Esophagus muscularis mucosa (tissue), 4 donors: ENCODE data around the gene HDAC4. TPM values are rescaled to one million over a fixed set of nuclear protein-coding genes. Genes with fewer than 3 reads are reported as not detected.

Source experiments
- DNase-seq: peaks from one replicate; pipeline ENCODE4 v3.0.0-alpha.2; 2017; ENCODE audit errors: extremely low spot score
- H3K27ac ChIP-seq, 4 donors: fragments of 200-600 bp; sonication (generic); replicated peaks in 1 of 4; 1 replicate in 3 of 4; 2 replicates in 1 of 4; pipeline ENCODE4 v1.5.1; 2016 to 2019; ENCODE audit warnings: mild to moderate bottlenecking in 1 of 4
- H3K27me3 ChIP-seq, 4 donors: fragments of 200-600 bp; sonication (generic); one replicate each; pipeline versions ENCODE4 v1.5.1 to v1.6.0; 2016 to 2019
- H3K36me3 ChIP-seq, 4 donors: fragments of 200-600 bp; sonication (generic); one replicate each; pipeline ENCODE4 v1.5.1; 2016 to 2019
- H3K4me1 ChIP-seq, 4 donors: fragments of 200-600 bp; sonication (generic); one replicate each; pipeline ENCODE4 v1.5.1; 2016 to 2019
- H3K4me3 ChIP-seq, 4 donors: fragments of 200-600 bp; sonication (generic); 1 replicate in 2 of 4; 2 replicates in 2 of 4; pipeline ENCODE4 v1.5.1; 2016 to 2019; ENCODE audit warnings: mild to moderate bottlenecking in 4 of 4, moderate library complexity in 1 of 4
- H3K9me3 ChIP-seq, 4 donors: fragments of 200-600 bp; sonication (generic); 1 replicate in 3 of 4; 2 replicates in 1 of 4; pipeline ENCODE4 v1.5.1; 2016 to 2019
- EP300 ChIP-seq: sonication (generic); formaldehyde crosslinking; IDR thresholded peaks from one replicate; pipeline ENCODE4 v1.6.1; 2017; ENCODE audit warnings: antibody characterized with exemption
- POLR2A ChIP-seq: fragments of 450-650 bp; IDR thresholded peaks from one replicate; pipeline ENCODE4 v1.6.1; 2017; ENCODE audit warnings: antibody characterized with exemption, moderate library complexity, mild to moderate bottlenecking, low read depth
- POLR2AphosphoS5 ChIP-seq, 2 donors: sonication (generic); formaldehyde crosslinking; IDR thresholded peaks; one replicate each; pipeline ENCODE4 v1.6.1; 2017; ENCODE audit warnings: antibody characterized with exemption in 2 of 2
- WGBS: methylation state at CpG from one replicate; pipeline ENCODE4 v1.1.5; 2018; 5-methylcytosine and 5-hydroxymethylcytosine counted together
- intact Hi-C: fragments of 100-400 bp; cut with DNase I; formaldehyde crosslinking; loops from one replicate; pipeline ENCODE4 v1.15.1; 2023
- total RNA-seq, 4 donors: library from RNA; depleted of rRNA; stranded (reverse); fragments of >200 nt; gene quantifications; one replicate each; pipeline versions ENCODE4 v1.1.0 to v1.2.1, GENCODE V29; 2016
- TF ChIP-seq, protein P1 (sequence below), 3 experiments: fragments of 200-600 bp in 2 of 3; fragments of 450-650 bp in 1 of 3; sonication (generic) in 2 of 3; IDR thresholded peaks; one replicate each; pipeline ENCODE4 v1.5.1; 2017 to 2019; ENCODE audit warnings: antibody characterized with exemption in 3 of 3, mild to moderate bottlenecking in 2 of 3, moderate library complexity in 1 of 3

HDAC4 gene
- total RNA-seq, 4 donors from 2014 or later = 59.4 to 119 (median 76.1) TPM

DNA sequence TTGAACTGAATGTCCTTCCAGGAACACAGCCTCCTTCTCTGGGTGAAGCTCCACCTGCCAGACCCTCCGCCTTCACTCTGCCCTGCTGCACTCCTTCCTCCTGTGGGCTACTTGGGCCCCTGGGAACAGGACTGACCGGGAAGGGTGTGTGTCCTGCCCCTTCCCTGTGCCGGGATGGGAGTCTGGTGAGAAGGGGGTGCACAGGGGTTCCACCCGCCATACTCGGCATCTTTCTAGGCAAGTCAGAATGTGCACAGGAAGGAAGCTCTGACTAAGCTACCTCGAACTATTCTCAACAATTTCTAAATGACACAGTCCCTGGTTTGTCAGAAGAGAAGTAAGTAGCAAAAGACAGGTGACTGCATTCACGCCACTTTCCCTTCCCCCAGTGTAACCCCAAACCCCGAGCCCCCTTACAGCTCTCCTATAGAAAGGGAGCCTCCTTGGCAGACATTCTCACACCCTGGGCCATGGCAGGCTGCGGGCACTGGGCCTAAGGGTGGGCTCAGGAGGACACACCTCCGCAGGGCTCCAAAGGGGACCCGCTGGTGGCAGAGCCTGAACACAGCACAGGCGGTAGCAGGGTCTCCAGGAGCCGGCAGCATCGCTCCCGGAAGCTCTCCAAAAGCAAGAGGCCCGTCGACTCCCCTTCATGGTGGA, 184.1 kb downstream of the HDAC4 start:
- TF ChIP-seq, protein P1, sequence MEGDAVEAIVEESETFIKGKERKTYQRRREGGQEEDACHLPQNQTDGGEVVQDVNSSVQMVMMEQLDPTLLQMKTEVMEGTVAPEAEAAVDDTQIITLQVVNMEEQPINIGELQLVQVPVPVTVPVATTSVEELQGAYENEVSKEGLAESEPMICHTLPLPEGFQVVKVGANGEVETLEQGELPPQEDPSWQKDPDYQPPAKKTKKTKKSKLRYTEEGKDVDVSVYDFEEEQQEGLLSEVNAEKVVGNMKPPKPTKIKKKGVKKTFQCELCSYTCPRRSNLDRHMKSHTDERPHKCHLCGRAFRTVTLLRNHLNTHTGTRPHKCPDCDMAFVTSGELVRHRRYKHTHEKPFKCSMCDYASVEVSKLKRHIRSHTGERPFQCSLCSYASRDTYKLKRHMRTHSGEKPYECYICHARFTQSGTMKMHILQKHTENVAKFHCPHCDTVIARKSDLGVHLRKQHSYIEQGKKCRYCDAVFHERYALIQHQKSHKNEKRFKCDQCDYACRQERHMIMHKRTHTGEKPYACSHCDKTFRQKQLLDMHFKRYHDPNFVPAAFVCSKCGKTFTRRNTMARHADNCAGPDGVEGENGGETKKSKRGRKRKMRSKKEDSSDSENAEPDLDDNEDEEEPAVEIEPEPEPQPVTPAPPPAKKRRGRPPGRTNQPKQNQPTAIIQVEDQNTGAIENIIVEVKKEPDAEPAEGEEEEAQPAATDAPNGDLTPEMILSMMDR (IDR thresholded peaks at IDR 0.05) = no peak
- no peak for TF ChIP-seq POLR2A
- TF ChIP-seq POLR2AphosphoS5 (IDR thresholded peaks at IDR 0.05) = no peak
- TF ChIP-seq EP300 = no peak
- Histone ChIP-seq H3K9me3 (no peaks in the 10 kb centered on the region), H3K4me1 (peaks cover 45 to 84% (median 84%) of the 10 kb centered on the region in 4 donors), H3K27ac (peak overlapping the region; percentile 67 to 78 (median 70)), H3K4me3 (no peak overlapping the region), H3K36me3 (no peaks in the 10 kb centered on the region), H3K27me3 (no peaks in the 10 kb centered on the region)
- DNase-seq = no peak
- intact Hi-C loops = no loop called here
- 76% methylated on average over 12 of the region's 17 CpGs for WGBS

DNA sequence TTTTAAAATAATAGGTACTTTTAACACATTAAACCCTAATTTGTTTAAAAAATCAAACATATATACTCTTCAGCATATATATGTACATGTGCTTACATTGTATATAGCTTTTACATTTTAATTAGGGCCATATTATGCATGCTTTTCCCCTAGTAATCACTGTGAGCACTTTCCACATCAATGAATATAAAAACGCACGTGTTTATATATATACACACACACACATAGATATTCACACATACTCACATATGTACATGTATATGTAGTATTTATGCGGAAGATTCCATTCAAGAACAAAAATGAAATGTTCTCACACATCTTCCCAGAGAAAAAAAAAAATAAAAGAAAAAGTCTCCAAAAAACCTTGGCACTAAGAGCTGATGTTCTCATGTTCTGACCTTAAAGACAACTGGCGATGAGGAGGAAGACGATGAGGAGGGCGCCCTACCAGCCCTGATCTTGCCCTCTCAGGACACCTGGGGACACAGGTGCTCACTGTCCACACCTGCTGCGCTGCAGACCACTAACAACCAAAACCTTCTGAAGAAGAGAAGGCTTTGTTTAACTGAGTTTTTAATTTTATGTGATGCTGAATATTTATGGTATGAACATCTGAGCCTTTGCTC, 184.7 kb downstream of the HDAC4 start:
- no peak for TF ChIP-seq POLR2AphosphoS5 (IDR thresholded peaks at IDR 0.05)
- TF ChIP-seq, protein P1 (IDR thresholded peaks at IDR 0.05) = no peak
- no peak for TF ChIP-seq POLR2A
- TF ChIP-seq EP300 = no peak
- intact Hi-C loops = no loop called here
- H3K4me1 ChIP-seq = peaks cover 45 to 84% (median 84%) of the 10 kb centered on the region in 4 donors

DNA sequence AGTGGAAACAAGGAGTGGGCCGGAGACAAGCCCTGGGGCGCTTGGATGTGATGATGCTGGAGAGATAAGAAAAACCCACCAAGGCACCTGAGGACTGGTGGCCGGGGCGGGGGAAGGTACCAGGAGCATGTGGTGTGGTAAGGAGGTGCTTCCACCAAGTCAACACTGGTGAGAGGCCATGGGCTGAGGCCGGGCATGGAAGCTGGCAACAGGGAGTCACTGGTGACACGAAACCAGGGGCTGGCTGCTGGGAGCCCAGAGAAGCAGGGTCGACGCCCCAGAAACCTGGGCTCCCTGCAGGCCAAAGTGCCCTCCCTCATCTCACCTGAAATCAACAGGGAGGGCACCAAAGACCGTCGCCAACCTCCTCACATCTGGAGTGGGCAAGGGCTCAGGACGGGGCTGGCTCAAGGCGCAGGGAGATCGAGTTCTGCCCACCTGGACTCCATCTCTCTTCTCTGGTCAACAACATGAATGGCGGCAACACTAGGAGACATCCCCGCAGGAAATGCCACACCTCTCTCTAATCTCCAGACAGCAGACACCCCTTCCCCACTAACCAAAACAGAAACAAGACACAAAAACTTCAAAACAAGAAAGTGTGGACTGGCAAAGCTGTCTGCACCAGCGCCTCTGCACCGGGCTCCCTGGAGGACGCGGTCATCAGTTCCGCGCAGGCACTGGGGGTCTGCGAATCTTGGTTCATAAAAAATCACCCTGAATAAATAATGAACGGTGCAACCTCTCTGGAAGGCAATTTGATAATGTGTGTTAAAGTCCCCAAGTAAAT, 185.5 kb downstream of the HDAC4 start:
- no peaks in the 10 kb centered on the region for H3K36me3 ChIP-seq
- TF ChIP-seq POLR2A = no peak
- TF ChIP-seq, protein P1 (IDR thresholded peaks at IDR 0.05) = no peak
- TF ChIP-seq POLR2AphosphoS5 (IDR thresholded peaks at IDR 0.05) = no peak
- no peak for TF ChIP-seq EP300
- H3K27me3 ChIP-seq = no peaks in the 10 kb centered on the region
- H3K4me3 ChIP-seq = no peak overlapping the region
- peak overlapping the region; percentile 28 to 78 (median 56) for H3K27ac ChIP-seq
- H3K4me1 ChIP-seq = peaks cover 45 to 84% (median 83%) of the 10 kb centered on the region in 4 donors
- intact Hi-C loops = no loop called here
- 90% methylated on average over 20 of the region's 23 CpGs for WGBS
- H3K9me3 ChIP-seq = no peaks in the 10 kb centered on the region
- DNase-seq = no peak

More for the DNA sequence above, 184.7 kb downstream of the HDAC4 start:
- no peaks in the 10 kb centered on the region for H3K9me3 ChIP-seq
- no peak overlapping the region for H3K4me3 ChIP-seq
- H3K36me3 ChIP-seq = no peaks in the 10 kb centered on the region
- no peaks in the 10 kb centered on the region for H3K27me3 ChIP-seq
- no peak for DNase-seq
- WGBS = 81% methylated on average over 7 of the region's 7 CpGs
- H3K27ac ChIP-seq = peak overlapping the region; percentile 67 to 78 (median 70)

DNA sequence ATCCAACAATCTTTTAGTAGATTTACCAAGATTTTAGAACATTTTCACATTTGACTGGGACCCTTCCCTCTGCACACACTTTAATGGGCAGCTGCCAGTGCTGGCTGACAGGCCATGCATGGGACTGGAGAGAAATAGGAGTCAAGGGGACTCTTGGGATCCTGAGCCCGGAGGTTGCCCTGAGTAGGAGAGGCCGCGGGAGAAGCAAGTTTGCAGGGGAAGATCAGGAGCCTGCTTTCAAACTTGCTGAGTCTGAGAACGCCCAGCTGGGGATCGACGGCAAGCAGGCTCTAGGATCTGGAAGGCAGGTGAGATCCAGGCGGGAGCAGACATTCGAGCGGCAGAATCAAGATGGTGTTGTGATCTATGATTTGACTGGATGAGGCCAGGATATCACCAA, 186.1 kb downstream of the HDAC4 start:
- TF ChIP-seq, protein P1 (IDR thresholded peaks at IDR 0.05) = no peak
- intact Hi-C loops = no loop called here
- peaks cover 45 to 85% (median 84%) of the 10 kb centered on the region in 4 donors for H3K4me1 ChIP-seq
- H3K4me3 ChIP-seq = no peak overlapping the region
- H3K27ac ChIP-seq = peak overlapping the region; percentile 28 to 78 (median 62)
- no peaks in the 10 kb centered on the region for H3K9me3 ChIP-seq
- H3K36me3 ChIP-seq = no peaks in the 10 kb centered on the region
- no peaks in the 10 kb centered on the region for H3K27me3 ChIP-seq
- DNase-seq = no peak
- WGBS = 84% methylated on average over 9 of the region's 9 CpGs
